ENCODE measurements around the gene TNFAIP8. TPM values are rescaled to one million over a fixed set of nuclear protein-coding genes. Genes with fewer than 3 reads are reported as not detected.

The TNFAIP8 gene
- total and polyA plus RNA-seq, 4 experiments from 2014 or later = 167 to 423 (median 226) TPM

DNA sequence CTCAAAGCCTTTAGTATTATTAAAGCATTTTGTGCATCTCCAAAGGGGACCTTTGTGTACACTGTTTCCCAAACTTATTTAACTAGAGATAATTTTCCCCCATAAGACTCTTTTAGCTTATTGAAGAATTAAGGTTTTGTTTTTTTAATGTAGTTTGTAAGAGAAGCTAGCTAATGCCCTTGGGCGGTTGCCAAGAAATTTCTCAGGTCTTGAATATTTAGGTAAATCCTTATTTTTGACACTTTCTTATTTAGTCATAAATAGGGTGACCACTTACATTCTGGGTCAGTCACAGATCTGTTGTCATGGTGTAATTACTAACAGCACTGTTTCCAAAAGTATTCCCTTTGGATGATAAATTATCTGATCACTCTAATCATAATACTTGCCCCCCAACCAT is 27.2 kb downstream of the TNFAIP8 start:
- CTCF ChIA-PET (ENCODE audit: partially characterized antibody) = interaction anchor here (1.1 to 1.7 kb wide), 3 partner anchors 27 to 67 kb away, joined by 3 to 6 read pairs (median 4); no protein-coding TSS in a partner anchor
- no peak for DNase-seq
- Histone ChIP-seq H3K4me3 (ENCODE audit: low read length in 2 of 2) (no peak overlapping the region), H3K27ac (ENCODE audit: low read depth, low read length) (no peak overlapping the region), H3K9me3 (ENCODE audit: control insufficient read depth in 1 of 2, low read length in 2 of 2) (no peaks in the 10 kb centered on the region), H3K4me1 (ENCODE audit: insufficient read depth, low read length) (peaks cover 96% of the 10 kb centered on the region), H3K36me3 (ENCODE audit: insufficient read depth, low read length) (no peaks in the 10 kb centered on the region), H3K27me3 (ENCODE audit: insufficient read depth, low read length) (no peaks in the 10 kb centered on the region)
- Mint-ChIP-seq H3K27ac (peak overlapping the region in 5 of 7 donors; percentile 32 to 83 (median 49)), H3K9me3 (no peaks in the 10 kb centered on the region), H3K4me3 (peak overlapping the region in 3 of 8 donors; percentile 1 to 15 (median 3)), H3K27me3 (no peaks in the 10 kb centered on the region), H3K36me3 (peaks cover 5 to 26% of the 10 kb centered on the region in 2 donors), H3K4me1 (peaks cover 65 to 94% (median 78%) of the 10 kb centered on the region in 4 donors)
- POLR2A ChIA-PET (ENCODE audit: partially characterized antibody) = interaction anchor here (1.0 to 1.7 kb wide), 3 partner anchors 10 to 37 kb away, joined by 3 to 7 read pairs (median 5); no protein-coding TSS in a partner anchor
- intact Hi-C loops (cut with micrococcal nuclease) = loop anchor here (2.0 kb wide), 2 partner anchors 14 kb away; no protein-coding TSS in a partner anchor

DNA sequence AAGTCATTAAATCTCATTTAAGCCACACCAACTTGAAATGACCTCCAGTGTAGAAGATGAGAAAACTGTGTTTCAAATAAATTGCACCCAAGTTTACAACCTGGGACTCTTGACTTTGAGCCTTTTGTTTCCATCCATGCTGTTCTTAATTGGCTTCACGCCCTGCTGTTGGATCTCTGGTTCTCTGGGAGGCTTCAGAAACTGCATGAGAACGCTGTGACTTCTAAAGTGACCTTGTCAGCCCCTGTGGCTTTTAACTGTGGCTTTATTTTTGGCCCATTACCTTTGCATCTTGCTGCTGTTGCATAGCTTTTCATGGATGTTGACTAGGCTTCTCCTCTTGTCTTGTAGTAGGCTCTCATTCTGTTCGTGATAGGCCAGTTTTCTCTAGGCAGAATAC is 29.3 kb downstream of the TNFAIP8 start:
- no peak overlapping the region for H3K4me3 ChIP-seq (ENCODE audit: low read length in 2 of 2)
- intact Hi-C loops (cut with micrococcal nuclease) = no loop called here
- CTCF ChIA-PET (ENCODE audit: partially characterized antibody) = interaction anchor here (1.8 kb wide), 1 partner anchor 27 kb away, joined by 5 read pairs; no protein-coding TSS in a partner anchor

DNA sequence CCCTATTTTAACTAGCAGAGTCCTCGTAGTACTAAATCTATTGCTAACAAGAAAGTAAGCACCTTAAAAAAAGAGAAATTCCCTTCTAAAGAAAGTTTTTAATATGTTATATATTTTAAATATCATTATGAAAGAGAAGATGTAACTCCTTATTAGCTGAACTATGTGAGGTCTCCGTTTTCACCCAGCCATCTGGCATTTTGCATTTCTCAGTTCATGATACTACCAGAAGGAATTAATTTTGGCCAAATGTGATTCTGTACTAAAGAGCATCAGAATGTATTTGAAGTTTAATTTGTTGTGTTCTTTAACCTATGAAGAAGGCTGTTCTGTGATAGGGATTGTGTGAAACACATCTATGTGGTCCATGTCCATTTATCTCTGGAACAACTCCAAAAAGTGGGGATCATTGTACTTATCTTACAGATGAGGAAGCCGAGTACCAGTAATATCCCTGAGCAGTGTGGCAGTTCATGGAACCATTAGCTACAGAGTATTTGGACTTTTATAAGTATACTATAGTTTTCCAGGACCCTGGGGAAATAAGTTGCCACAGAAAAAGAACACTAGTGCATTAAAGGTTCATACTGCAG is 29.8 kb downstream of the TNFAIP8 start:
- H3K9me3 Mint-ChIP-seq = peaks cover 0 to 3% (median 0%) of the 10 kb centered on the region in 8 donors
- no peak overlapping the region for H3K4me3 ChIP-seq (ENCODE audit: low read length in 2 of 2)
- H3K27me3 Mint-ChIP-seq = no peaks in the 10 kb centered on the region
- H3K36me3 Mint-ChIP-seq = peaks cover 12 to 36% of the 10 kb centered on the region in 2 donors
- no peaks in the 10 kb centered on the region for H3K27me3 ChIP-seq (ENCODE audit: insufficient read depth, low read length)
- no peaks in the 10 kb centered on the region for H3K36me3 ChIP-seq (ENCODE audit: insufficient read depth, low read length)
- peaks cover 68 to 94% (median 79%) of the 10 kb centered on the region in 4 donors for H3K4me1 Mint-ChIP-seq
- ChIA-PET POLR2A (ENCODE audit: partially characterized antibody) (interaction anchor here (0.8 to 1.2 kb wide), 2 partner anchors 45 to 86 kb away, joined by 3 read pairs; no protein-coding TSS in a partner anchor), CTCF (ENCODE audit: partially characterized antibody) (interaction anchor here (1.6 to 1.8 kb wide), 2 partner anchors 27 to 70 kb away, joined by 5 to 8 read pairs; no protein-coding TSS in a partner anchor)
- no peak overlapping the region for H3K27ac ChIP-seq (ENCODE audit: low read depth, low read length)
- peak overlapping the region; percentile 65 to 86 (median 83) for H3K27ac Mint-ChIP-seq
- H3K4me3 Mint-ChIP-seq = peak overlapping the region in 6 of 8 donors; percentile 6 to 59 (median 38)
- H3K4me1 ChIP-seq (ENCODE audit: insufficient read depth, low read length) = peaks cover 97% of the 10 kb centered on the region
- no peak for DNase-seq
- no peaks in the 10 kb centered on the region for H3K9me3 ChIP-seq (ENCODE audit: control insufficient read depth in 1 of 2, low read length in 2 of 2)
- intact Hi-C loops (cut with micrococcal nuclease) = no loop called here

More for the DNA sequence above, 29.3 kb downstream of the TNFAIP8 start:
- peaks cover 69 to 92% (median 79%) of the 10 kb centered on the region in 4 donors for H3K4me1 Mint-ChIP-seq
- H3K9me3 ChIP-seq (ENCODE audit: control insufficient read depth in 1 of 2, low read length in 2 of 2) = no peaks in the 10 kb centered on the region
- POLR2A ChIA-PET (ENCODE audit: partially characterized antibody) = interaction anchor here (0.8 to 1.2 kb wide), 2 partner anchors 45 to 86 kb away, joined by 3 read pairs; no protein-coding TSS in a partner anchor
- H3K4me3 Mint-ChIP-seq = peak overlapping the region in 7 of 8 donors; percentile 6 to 59 (median 35)
- H3K4me1 ChIP-seq (ENCODE audit: insufficient read depth, low read length) = peaks cover 97% of the 10 kb centered on the region
- H3K27me3 Mint-ChIP-seq = no peaks in the 10 kb centered on the region
- H3K9me3 Mint-ChIP-seq = peaks cover 0 to 3% (median 0%) of the 10 kb centered on the region in 8 donors
- no peaks in the 10 kb centered on the region for H3K36me3 ChIP-seq (ENCODE audit: insufficient read depth, low read length)
- no peaks in the 10 kb centered on the region for H3K27me3 ChIP-seq (ENCODE audit: insufficient read depth, low read length)
- H3K27ac ChIP-seq (ENCODE audit: low read depth, low read length) = no peak overlapping the region
- H3K36me3 Mint-ChIP-seq = peaks cover 12 to 36% of the 10 kb centered on the region in 2 donors
- no peak for DNase-seq
- H3K27ac Mint-ChIP-seq = peak overlapping the region; percentile 58 to 86 (median 83)

DNA sequence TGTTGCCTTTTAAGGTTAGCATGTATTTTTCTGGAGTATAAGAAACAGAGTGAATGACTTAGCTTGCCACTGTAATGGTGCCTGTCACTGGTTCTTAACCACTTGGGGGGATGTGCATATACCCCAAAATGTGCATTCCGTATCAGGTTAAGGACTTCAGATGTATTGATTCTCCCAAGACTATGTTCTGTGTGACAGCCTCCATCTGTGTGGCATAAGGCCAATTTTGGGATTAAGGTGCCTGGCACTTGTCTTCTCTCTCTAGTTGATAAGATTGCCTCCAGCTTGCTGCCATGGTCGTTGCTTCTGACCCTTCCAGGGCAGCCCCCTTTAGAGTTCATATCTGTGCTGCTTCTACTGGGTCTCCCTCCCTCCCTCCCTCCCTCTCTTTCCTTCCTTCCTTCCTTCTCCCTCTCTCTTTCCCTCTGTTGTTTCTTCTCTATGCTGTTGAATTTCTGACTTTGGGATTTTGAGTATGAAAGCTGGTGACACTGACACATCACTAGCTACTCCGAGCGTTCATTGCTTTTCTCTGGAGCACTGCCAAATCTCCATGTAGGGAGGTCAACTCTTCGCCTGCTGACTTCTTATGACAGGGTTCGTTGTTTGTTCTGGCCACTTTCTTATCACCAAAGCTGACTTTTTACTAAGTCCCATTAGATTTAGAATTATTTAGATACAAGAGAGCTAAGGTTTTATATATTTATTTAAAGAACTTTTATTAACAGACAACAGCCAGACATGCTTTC is 31.0 kb downstream of the TNFAIP8 start:
- H3K9me3 Mint-ChIP-seq = peaks cover 0 to 3% (median 0%) of the 10 kb centered on the region in 8 donors
- Histone ChIP-seq H3K4me3 (ENCODE audit: low read length in 2 of 2) (no peak overlapping the region), H3K4me1 (ENCODE audit: insufficient read depth, low read length) (peaks cover 88% of the 10 kb centered on the region), H3K27me3 (ENCODE audit: insufficient read depth, low read length) (no peaks in the 10 kb centered on the region), H3K36me3 (ENCODE audit: insufficient read depth, low read length) (no peaks in the 10 kb centered on the region), H3K27ac (ENCODE audit: low read depth, low read length) (no peak overlapping the region), H3K9me3 (ENCODE audit: control insufficient read depth in 1 of 2, low read length in 2 of 2) (no peaks in the 10 kb centered on the region)
- CTCF ChIA-PET (ENCODE audit: partially characterized antibody) = interaction anchor here (0.9 to 1.8 kb wide), 3 partner anchors 25 to 71 kb away, joined by 3 to 8 read pairs (median 5); no protein-coding TSS in a partner anchor
- intact Hi-C loops (cut with micrococcal nuclease) = no loop called here
- H3K4me3 Mint-ChIP-seq = peak overlapping the region in 5 of 8 donors; percentile 7 to 66 (median 21)
- H3K4me1 Mint-ChIP-seq = peaks cover 69 to 96% (median 82%) of the 10 kb centered on the region in 4 donors
- POLR2A ChIA-PET (ENCODE audit: partially characterized antibody) = interaction anchor here (0.8 kb wide), 1 partner anchor 30 kb away, joined by 3 read pairs; no protein-coding TSS in a partner anchor
- H3K27ac Mint-ChIP-seq = peak overlapping the region; percentile 52 to 89 (median 83)
- peaks cover 12 to 38% of the 10 kb centered on the region in 2 donors for H3K36me3 Mint-ChIP-seq
- H3K27me3 Mint-ChIP-seq = no peaks in the 10 kb centered on the region
- no peak for DNase-seq

DNA sequence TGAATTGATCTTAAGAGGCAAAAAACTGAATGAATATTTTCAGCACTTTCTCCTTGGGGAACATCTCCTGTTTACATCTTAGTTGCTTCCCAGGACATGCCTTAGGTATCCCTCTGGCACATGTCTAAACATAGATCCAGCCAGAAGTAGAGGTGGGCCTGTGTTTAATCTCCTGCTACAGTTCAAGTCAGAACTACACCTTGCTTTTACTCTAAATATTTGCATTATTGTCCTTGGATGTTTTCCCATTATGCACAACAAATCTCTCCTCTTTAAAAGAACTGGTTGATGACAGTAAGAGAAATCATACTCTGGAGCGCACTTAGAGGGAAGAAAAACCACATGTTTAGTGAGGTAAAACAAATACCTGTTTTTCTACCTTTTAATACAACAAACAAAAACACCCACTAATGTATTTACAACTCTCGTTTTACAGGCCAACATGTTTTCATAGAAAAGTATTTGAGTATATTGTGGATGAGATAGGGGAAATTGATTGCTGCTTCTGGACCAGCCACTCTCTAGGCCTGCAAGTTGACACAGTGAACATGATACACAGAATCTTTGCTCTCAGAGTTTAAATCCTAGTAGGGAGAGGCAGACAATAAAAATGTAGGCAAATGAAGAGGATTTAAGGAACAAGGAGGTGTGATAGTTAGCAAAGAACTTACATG is 32.3 kb downstream of the TNFAIP8 start:
- H3K36me3 Mint-ChIP-seq = peaks cover 24 to 42% of the 10 kb centered on the region in 2 donors
- POLR2A ChIA-PET (ENCODE audit: partially characterized antibody) = interaction anchor here (0.6 to 2.3 kb wide), 3 partner anchors 8 to 97 kb away, joined by 3 to 5 read pairs (median 4); partner anchors contain the start of gene TNFAIP8
- H3K4me3 Mint-ChIP-seq = peak overlapping the region in 3 of 8 donors; percentile 5 to 76 (median 28)
- H3K9me3 Mint-ChIP-seq = peaks cover 0 to 3% (median 0%) of the 10 kb centered on the region in 8 donors
- no peaks in the 10 kb centered on the region for H3K27me3 Mint-ChIP-seq
- no peaks in the 10 kb centered on the region for H3K9me3 ChIP-seq (ENCODE audit: control insufficient read depth in 1 of 2, low read length in 2 of 2)
- H3K36me3 ChIP-seq (ENCODE audit: insufficient read depth, low read length) = peaks cover 6% of the 10 kb centered on the region
- H3K4me3 ChIP-seq (ENCODE audit: low read length in 2 of 2) = no peak overlapping the region
- DNase-seq = no peak
- H3K27ac Mint-ChIP-seq = peak overlapping the region; percentile 9 to 84 (median 71)
- H3K4me1 Mint-ChIP-seq = peaks cover 66 to 93% (median 80%) of the 10 kb centered on the region in 4 donors
- CTCF ChIA-PET (ENCODE audit: partially characterized antibody) = interaction anchor here (1.9 kb wide), 1 partner anchor 24 kb away, joined by 9 read pairs; no protein-coding TSS in a partner anchor
- H3K27ac ChIP-seq (ENCODE audit: low read depth, low read length) = no peak overlapping the region
- peaks cover 88% of the 10 kb centered on the region for H3K4me1 ChIP-seq (ENCODE audit: insufficient read depth, low read length)
- no peaks in the 10 kb centered on the region for H3K27me3 ChIP-seq (ENCODE audit: insufficient read depth, low read length)
- intact Hi-C loops (cut with micrococcal nuclease) = no loop called here

DNA sequence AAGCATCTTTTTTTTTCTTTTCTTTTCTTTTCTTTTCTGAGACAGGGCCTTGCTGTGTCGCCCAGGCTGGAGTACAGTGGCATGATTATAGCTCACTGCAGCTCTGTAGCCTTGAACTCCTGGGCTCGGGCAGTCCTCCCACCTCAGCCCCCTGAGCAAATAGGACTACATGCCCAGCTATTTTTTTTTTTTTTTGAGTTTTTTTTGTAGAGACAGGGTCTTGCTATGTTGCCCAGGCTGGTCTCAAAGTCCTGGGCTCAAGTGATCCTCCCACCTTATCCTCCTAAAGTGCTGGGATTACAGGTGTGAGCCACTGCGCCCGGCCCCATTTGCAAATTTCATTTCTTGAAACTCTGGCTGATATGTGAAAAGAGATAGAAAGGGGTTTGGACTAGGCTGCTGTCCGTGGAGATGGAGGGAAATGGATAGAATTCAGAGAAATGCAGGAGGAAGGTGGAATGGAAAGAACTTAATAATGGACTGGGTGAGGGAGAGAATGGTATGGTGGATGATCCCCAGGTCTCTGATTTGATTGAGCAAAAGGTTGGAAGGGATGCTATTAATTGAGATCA is 32.9 kb downstream of the TNFAIP8 start:
- peaks cover 66 to 93% (median 80%) of the 10 kb centered on the region in 4 donors for H3K4me1 Mint-ChIP-seq
- CTCF ChIA-PET (ENCODE audit: partially characterized antibody) = interaction anchor here (1.0 to 1.9 kb wide), 2 partner anchors 24 to 30 kb away, joined by 3 to 9 read pairs; no protein-coding TSS in a partner anchor
- no peaks in the 10 kb centered on the region for H3K9me3 ChIP-seq (ENCODE audit: control insufficient read depth in 1 of 2, low read length in 2 of 2)
- no peaks in the 10 kb centered on the region for H3K27me3 Mint-ChIP-seq
- peak overlapping the region in 6 of 8 donors; percentile 19 to 76 (median 42) for H3K4me3 Mint-ChIP-seq
- H3K36me3 ChIP-seq (ENCODE audit: insufficient read depth, low read length) = peaks cover 13% of the 10 kb centered on the region
- DNase-seq = no peak
- H3K36me3 Mint-ChIP-seq = peaks cover 30 to 45% of the 10 kb centered on the region in 2 donors
- POLR2A ChIA-PET (ENCODE audit: partially characterized antibody) = interaction anchor here (0.6 to 2.3 kb wide), 4 partner anchors 9 to 98 kb away, joined by 3 to 5 read pairs (median 4); partner anchors contain the start of gene TNFAIP8
- no peak overlapping the region for H3K4me3 ChIP-seq (ENCODE audit: low read length in 2 of 2)
- peak overlapping the region; percentile 18 to 83 (median 68) for H3K27ac Mint-ChIP-seq
- H3K9me3 Mint-ChIP-seq = peaks cover 0 to 3% (median 0%) of the 10 kb centered on the region in 8 donors
- H3K27me3 ChIP-seq (ENCODE audit: insufficient read depth, low read length) = no peaks in the 10 kb centered on the region
- peaks cover 88% of the 10 kb centered on the region for H3K4me1 ChIP-seq (ENCODE audit: insufficient read depth, low read length)
- H3K27ac ChIP-seq (ENCODE audit: low read depth, low read length) = no peak overlapping the region
- intact Hi-C loops (cut with micrococcal nuclease) = no loop called here
